ENCODE data around the gene BMP8A.

DNA sequence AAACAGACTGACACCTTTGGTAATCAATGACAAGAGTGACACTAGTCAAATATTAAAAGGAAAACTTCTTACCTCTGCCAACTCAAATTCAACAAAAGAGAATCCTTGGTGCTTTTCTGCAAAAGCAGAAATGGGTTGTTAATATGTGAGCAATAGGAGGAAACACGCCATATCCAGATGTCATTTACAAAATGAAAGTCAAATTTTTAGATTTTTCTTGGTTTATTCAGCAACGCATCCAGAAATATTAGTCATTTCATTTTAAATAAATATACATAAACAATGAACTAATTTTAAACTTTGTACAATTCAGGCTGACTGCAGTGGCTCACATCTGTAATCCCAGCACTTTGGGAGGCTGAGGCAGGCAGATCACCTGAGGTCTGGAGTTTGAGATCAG lies 62.8 kb downstream of the BMP8A start:
- TF ChIP-seq ZNF311 (tag by site-specific recombination; IDR thresholded peaks at IDR 0.05; ENCODE audit: borderline replicate concordance) (no peak), ZNF24 (tag by site-specific recombination; IDR thresholded peaks at IDR 0.05) (no peak), CTCF (tag by site-specific recombination; IDR thresholded peaks at IDR 0.05) (no peak)
- TF ChIP-seq, protein P1, sequence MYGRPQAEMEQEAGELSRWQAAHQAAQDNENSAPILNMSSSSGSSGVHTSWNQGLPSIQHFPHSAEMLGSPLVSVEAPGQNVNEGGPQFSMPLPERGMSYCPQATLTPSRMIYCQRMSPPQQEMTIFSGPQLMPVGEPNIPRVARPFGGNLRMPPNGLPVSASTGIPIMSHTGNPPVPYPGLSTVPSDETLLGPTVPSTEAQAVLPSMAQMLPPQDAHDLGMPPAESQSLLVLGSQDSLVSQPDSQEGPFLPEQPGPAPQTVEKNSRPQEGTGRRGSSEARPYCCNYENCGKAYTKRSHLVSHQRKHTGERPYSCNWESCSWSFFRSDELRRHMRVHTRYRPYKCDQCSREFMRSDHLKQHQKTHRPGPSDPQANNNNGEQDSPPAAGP (tag by site-specific recombination; IDR thresholded peaks at IDR 0.05), result no peak
- TF ChIP-seq, protein P2, sequence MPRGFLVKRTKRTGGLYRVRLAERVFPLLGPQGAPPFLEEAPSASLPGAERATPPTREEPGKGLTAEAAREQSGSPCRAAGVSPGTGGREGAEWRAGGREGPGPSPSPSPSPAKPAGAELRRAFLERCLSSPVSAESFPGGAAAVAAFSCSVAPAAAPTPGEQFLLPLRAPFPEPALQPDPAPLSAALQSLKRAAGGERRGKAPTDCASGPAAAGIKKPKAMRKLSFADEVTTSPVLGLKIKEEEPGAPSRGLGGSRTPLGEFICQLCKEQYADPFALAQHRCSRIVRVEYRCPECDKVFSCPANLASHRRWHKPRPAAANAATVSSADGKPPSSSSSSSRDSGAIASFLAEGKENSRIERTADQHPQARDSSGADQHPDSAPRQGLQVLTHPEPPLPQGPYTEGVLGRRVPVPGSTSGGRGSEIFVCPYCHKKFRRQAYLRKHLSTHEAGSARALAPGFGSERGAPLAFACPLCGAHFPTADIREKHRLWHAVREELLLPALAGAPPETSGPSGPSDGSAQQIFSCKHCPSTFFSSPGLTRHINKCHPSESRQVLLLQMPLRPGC (tag by site-specific recombination; IDR thresholded peaks at IDR 0.05), result no peak

Measured in HEK293 (cell line).